BJ (cell line): ENCODE results near the gene NACC2. TPM values are rescaled to one million over a fixed set of nuclear protein-coding genes. Genes with fewer than 3 reads are reported as not detected.
A peak's percentile ranks its signal among the peaks of the same experiment; 100 is the strongest.

Experiments used
- CTCF ChIA-PET: fragments of 350-600 bp; formaldehyde crosslinking; extraction: SDS; loops from one replicate; lab custom pipeline; 2021; ENCODE audit warnings: antibody characterized with exemption, inconsistent platforms; lab: Yijun Ruan, JAX
- POLR2A ChIA-PET: fragments of 300-600 bp; sonication (Branson Sonifier 250); formaldehyde crosslinking; extraction: SDS; loops from one replicate; lab custom pipeline; 2021; ENCODE audit warnings: antibody characterized with exemption; lab: Charles Lee
- DNase-seq: peaks from one replicate; pipeline ENCODE4 v3.0.0-alpha.2; 2011; ENCODE audit warnings: low read depth
- H3K27me3 ChIP-seq: 2 replicates; pipeline ENCODE4 v1.6.0; 2011; ENCODE audit warnings: low read length; ENCODE audit not compliant: control insufficient read depth, insufficient read depth
- H3K36me3 ChIP-seq: 2 replicates; pipeline ENCODE4 v1.5.1; 2011; ENCODE audit warnings: low read length; ENCODE audit not compliant: control insufficient read depth, insufficient read depth
- H3K4me3 ChIP-seq: 2 replicates; pipeline ENCODE4 v1.5.1; 2011; ENCODE audit warnings: low read depth, mild to moderate bottlenecking, control low read depth, low read length
- CTCF ChIP-seq: IDR thresholded peaks from 2 replicates; pipeline ENCODE4 v1.5.1; 2011; ENCODE audit warnings: low read depth, mild to moderate bottlenecking, control low read depth, inconsistent platforms, low read length, moderate library complexity; ENCODE audit not compliant: insufficient read depth
- polyA plus RNA-seq: library from polyadenylated mRNA; depleted of rRNA; stranded (reverse); fragments of >200 nt; gene quantifications from 2 replicates; pipeline ENCODE4 v1.2.3, GENCODE V29; 2011

The NACC2 gene
- polyA plus RNA-seq, 1 experiment: 19.2 TPM

GRCh38 chr9:136054146-136054545 lies 40.9 kb downstream of the NACC2 start:
- POLR2A ChIA-PET: no interaction called here
- Histone ChIP-seq H3K27me3 (no peaks in the 10 kb centered on the region), H3K4me3 (no peak overlapping the region), H3K36me3 (peaks cover 4% of the 10 kb centered on the region)
- no peak for TF ChIP-seq CTCF
- CTCF ChIA-PET: interaction anchor here (2.1 kb wide), 1 partner anchor 86 kb away, joined by 5 read pairs; no protein-coding TSS in a partner anchor
- DNase-seq: no peak

GRCh38 chr9:136053757-136054142 lies 41.3 kb downstream of the NACC2 start:
- no peak for DNase-seq
- TF ChIP-seq CTCF: no peak
- POLR2A ChIA-PET: no interaction called here
- Histone ChIP-seq H3K27me3 (no peaks in the 10 kb centered on the region), H3K4me3 (no peak overlapping the region), H3K36me3 (peaks cover 4% of the 10 kb centered on the region)
- CTCF ChIA-PET: interaction anchor here (2.1 kb wide), 1 partner anchor 86 kb away, joined by 5 read pairs; no protein-coding TSS in a partner anchor

- no peak overlapping the region for H3K4me3 ChIP-seq
- DNase-seq: no peak
- no peak for TF ChIP-seq CTCF
- no peaks in the 10 kb centered on the region for H3K27me3 ChIP-seq
- ChIA-PET CTCF (interaction anchor here (2.1 kb wide), 1 partner anchor 85 kb away, joined by 5 read pairs; no protein-coding TSS in a partner anchor), POLR2A (interaction anchor here (0.6 kb wide), 1 partner anchor 37 kb away, joined by 7 read pairs; no protein-coding TSS in a partner anchor)
- peaks cover 6% of the 10 kb centered on the region for H3K36me3 ChIP-seq
Measured at GRCh38 chr9:136052991-136053756, 41.9 kb downstream of the NACC2 start.

GRCh38 chr9:136052472-136052880 lies 42.6 kb downstream of the NACC2 start:
- Histone ChIP-seq H3K27me3 (no peaks in the 10 kb centered on the region), H3K4me3 (peak overlapping the region; percentile 17; the same call in 1 of the 2 replicates), H3K36me3 (peaks cover 13% of the 10 kb centered on the region)
- no peak for DNase-seq
- CTCF ChIA-PET: interaction anchor here (1.0 to 1.4 kb wide), 4 partner anchors 38 to 790 kb away, joined by 3 to 5 read pairs (median 4); partner anchors contain the start of gene AJM1
- TF ChIP-seq CTCF: no peak
- POLR2A ChIA-PET: interaction anchor here (0.6 kb wide), 1 partner anchor 38 kb away, joined by 7 read pairs; no protein-coding TSS in a partner anchor

- TF ChIP-seq CTCF: no peak
- Histone ChIP-seq H3K4me3 (peak overlapping the region; percentile 53), H3K36me3 (peaks cover 15% of the 10 kb centered on the region), H3K27me3 (no peaks in the 10 kb centered on the region)
- ChIA-PET POLR2A (interaction anchor here (0.6 kb wide), 1 partner anchor 20 kb away, joined by 7 read pairs; no protein-coding TSS in a partner anchor), CTCF (interaction anchor here (0.6 to 1.4 kb wide), 5 partner anchors 8 to 790 kb away, joined by 3 to 5 read pairs (median 3); partner anchors contain the start of gene AJM1)
- DNase-seq: peak; percentile 65
Measured at GRCh38 chr9:136051837-136052471, 43.1 kb downstream of the NACC2 start.
